IMR-90 (cell line): ENCODE measurements around the gene NSL1. TPM values are rescaled to one million over a fixed set of nuclear protein-coding genes. Genes with fewer than 3 reads are reported as not detected.

Experiments
- ATAC-seq: fragments of 200-7000 bp; cut with Tn5 transposase; 2 replicates; pipeline ENCODE4 v1.9.1; 2020; ENCODE audit warnings: low read depth, mild to moderate bottlenecking, moderate library complexity
- BruUV-seq: library from RNA; stranded (reverse); fragments of 400-500 nt; replicated peaks from 2 replicates; lab custom pipeline; 2021; lab: Mats Ljungman, UMichigan
- CTCF ChIA-PET: fragments of 300-600 bp; formaldehyde crosslinking; extraction: SDS; loops from one replicate; lab custom pipeline; 2021; ENCODE audit warnings: antibody characterized with exemption; lab: Yijun Ruan, JAX
- POLR2A ChIA-PET: fragments of 300-600 bp; sonication (Branson Sonifier 250); formaldehyde crosslinking; loops from one replicate; lab custom pipeline; 2022; ENCODE audit warnings: antibody characterized with exemption; ENCODE audit not compliant: unreplicated experiment; lab: Charles Lee
- DNase-seq: peaks from one replicate; pipeline ENCODE4 v3.0.0; 2013
- H2AFZ ChIP-seq: replicated peaks from 2 replicates; pipeline ENCODE3; 2013; ENCODE audit warnings: low read length, mild to moderate bottlenecking; ENCODE audit not compliant: poor library complexity
- H2AK5ac ChIP-seq: 2 replicates; pipeline ENCODE4 v1.6.1; 2013; ENCODE audit warnings: low read depth, low read length, inconsistent platforms
- H2AK9ac ChIP-seq: replicated peaks from 2 replicates; pipeline ENCODE3; 2013; ENCODE audit warnings: mild to moderate bottlenecking, low read depth, low read length, moderate library complexity; ENCODE audit not compliant: poor library complexity
- H2BK120ac ChIP-seq: 2 replicates; pipeline ENCODE4 v1.6.1; 2013; ENCODE audit warnings: low read depth, low read length, inconsistent platforms
- H2BK15ac ChIP-seq: 3 replicates; pipeline ENCODE4 v1.6.1; 2013; ENCODE audit warnings: low read depth, low read length, inconsistent platforms
- H2BK20ac ChIP-seq: 2 replicates; pipeline ENCODE4 v1.6.1; 2013; ENCODE audit warnings: low read depth, mild to moderate bottlenecking, inconsistent platforms, low read length, moderate library complexity
- H2BK5ac ChIP-seq: 2 replicates; pipeline ENCODE4 v1.6.1; 2013; ENCODE audit warnings: mild to moderate bottlenecking, low read depth, low read length, inconsistent platforms; ENCODE audit not compliant: poor library complexity, severe bottlenecking
- H3K14ac ChIP-seq: replicated peaks from 2 replicates; pipeline ENCODE4 v1.6.1; 2013; ENCODE audit warnings: low read depth, low read length, inconsistent platforms
- H3K18ac ChIP-seq: 2 replicates; pipeline ENCODE4 v1.6.1; 2013; ENCODE audit warnings: low read depth, low read length, control low read depth
- H3K23ac ChIP-seq: 2 replicates; pipeline ENCODE4 v1.6.1; 2013; ENCODE audit warnings: low read depth, low read length, inconsistent platforms
- H3K27ac ChIP-seq: 2 replicates; pipeline ENCODE4 v1.5.1; 2013; ENCODE audit warnings: mild to moderate bottlenecking, control low read depth, low read length; ENCODE audit not compliant: insufficient read depth
- H3K27me3 ChIP-seq: 2 replicates; pipeline ENCODE4 v1.6.1; 2013; ENCODE audit warnings: low read length; ENCODE audit not compliant: control insufficient read depth, insufficient read depth
- H3K36me3 ChIP-seq: 2 replicates; pipeline ENCODE4 v1.6.1; 2013; ENCODE audit warnings: low read length, mixed read lengths; ENCODE audit not compliant: control insufficient read depth, insufficient read depth
- H3K4ac ChIP-seq: 2 replicates; pipeline ENCODE4 v1.6.1; 2013; ENCODE audit warnings: low read depth, low read length, inconsistent platforms
- H3K4me1 ChIP-seq: 2 replicates; pipeline ENCODE4 v1.6.1; 2013; ENCODE audit warnings: low read length, mixed read lengths; ENCODE audit not compliant: control insufficient read depth, insufficient read depth
- H3K4me2 ChIP-seq: 2 replicates; pipeline ENCODE4 v1.6.1; 2013; ENCODE audit warnings: low read depth, mild to moderate bottlenecking, control low read depth, low read length, moderate library complexity
- H3K4me3 ChIP-seq: 2 replicates; pipeline ENCODE4 v1.5.1; 2013; ENCODE audit warnings: low read depth, mild to moderate bottlenecking, control low read depth, low read length, moderate library complexity; ENCODE audit not compliant: insufficient read depth
- H3K56ac ChIP-seq: 2 replicates; pipeline ENCODE4 v1.6.1; 2013; ENCODE audit warnings: low read length, inconsistent platforms; ENCODE audit not compliant: insufficient read depth; ENCODE audit errors: extremely low read depth
- H3K79me1 ChIP-seq, 2 experiments: 2 replicates each; pipeline ENCODE4 v1.6.1; 2013; ENCODE audit warnings: low read length in 2 of 2, inconsistent platforms in 1 of 2, low read depth in 1 of 2
- H3K9ac ChIP-seq: 2 replicates; pipeline ENCODE4 v1.6.1; 2013; ENCODE audit warnings: low read depth, low read length, control low read depth
- H3K9me1 ChIP-seq: 2 replicates; pipeline ENCODE4 v1.6.1; 2013; ENCODE audit warnings: low read length, inconsistent platforms; ENCODE audit not compliant: insufficient read depth
- H3K9me3 ChIP-seq: 2 replicates; pipeline ENCODE4 v1.6.1; 2013; ENCODE audit warnings: low read length; ENCODE audit not compliant: control insufficient read depth, insufficient read depth
- H4K20me1 ChIP-seq: 2 replicates; pipeline ENCODE4 v1.6.1; 2013; ENCODE audit warnings: low read length, inconsistent platforms; ENCODE audit not compliant: insufficient read depth
- H4K5ac ChIP-seq: 2 replicates; pipeline ENCODE4 v1.6.1; 2013; ENCODE audit warnings: mild to moderate bottlenecking, low read depth, low read length, control low read depth
- H4K8ac ChIP-seq, 2 experiments: 2 replicates each; pipeline ENCODE4 v1.6.1; 2013; ENCODE audit warnings: low read depth in 2 of 2, low read length in 2 of 2, control low read depth in 1 of 2, inconsistent platforms in 1 of 2
- H4K91ac ChIP-seq: 2 replicates; pipeline ENCODE4 v1.6.1; 2013; ENCODE audit warnings: low read depth, low read length, inconsistent platforms; ENCODE audit not compliant: insufficient read depth
- BHLHE40 ChIP-seq: fragments of 150-350 bp; IDR thresholded peaks from 2 replicates; pipeline ENCODE4 v1.6.1; 2016; ENCODE audit warnings: mild to moderate bottlenecking, low read depth, low read length
- CEBPB ChIP-seq: IDR thresholded peaks from 2 replicates; pipeline ENCODE4 v1.6.1; 2012; ENCODE audit warnings: low read depth, low read length, improper control_type of control experiment
- CHD1 ChIP-seq: IDR thresholded peaks from 2 replicates; pipeline ENCODE4 v1.6.1; 2012; ENCODE audit warnings: low read depth, low read length, improper control_type of control experiment
- CTCF ChIP-seq: conservative IDR thresholded peaks from 2 replicates; pipeline ENCODE4 v1.5.1; 2012; ENCODE audit warnings: mild to moderate bottlenecking, low read depth, low read length, improper control_type of control experiment
- FOS ChIP-seq: fragments of 150-350 bp; IDR thresholded peaks from 2 replicates; pipeline ENCODE4 v1.6.1; 2016; ENCODE audit warnings: low read depth, low read length
- MAFK ChIP-seq: IDR thresholded peaks from 2 replicates; pipeline ENCODE4 v1.6.1; 2012; ENCODE audit warnings: low read depth, low read length, improper control_type of control experiment
- MAZ ChIP-seq: IDR thresholded peaks from 2 replicates; pipeline ENCODE4 v1.6.1; 2012; ENCODE audit warnings: low read depth, mild to moderate bottlenecking, low read length, improper control_type of control experiment, moderate library complexity, borderline replicate concordance
- MXI1 ChIP-seq: IDR thresholded peaks from 2 replicates; pipeline ENCODE4 v1.6.1; 2012; ENCODE audit warnings: low read depth, mild to moderate bottlenecking, low read length, moderate library complexity, borderline replicate concordance
- NFE2L2 ChIP-seq: fragments of 150-350 bp; IDR thresholded peaks from 2 replicates; pipeline ENCODE4 v1.6.1; 2016; ENCODE audit warnings: low read depth, mild to moderate bottlenecking, low read length
- POLR2A ChIP-seq: IDR thresholded peaks from 2 replicates; pipeline ENCODE4 v1.6.1; 2012; ENCODE audit warnings: mild to moderate bottlenecking, low read depth, low read length
- RAD21 ChIP-seq: IDR thresholded peaks from 2 replicates; pipeline ENCODE4 v1.6.1; 2012; ENCODE audit warnings: low read length, improper control_type of control experiment
- RCOR1 ChIP-seq: IDR thresholded peaks from 2 replicates; pipeline ENCODE4 v1.6.1; 2012; ENCODE audit warnings: mild to moderate bottlenecking, low read length, improper control_type of control experiment; ENCODE audit not compliant: insufficient replicate concordance
- RFX5 ChIP-seq: IDR thresholded peaks from 2 replicates; pipeline ENCODE4 v1.8.0; 2012; ENCODE audit warnings: low read depth, mild to moderate bottlenecking, low read length, moderate library complexity
- SMC3 ChIP-seq: fragments of 150-350 bp; IDR thresholded peaks from 2 replicates; pipeline ENCODE4 v1.6.1; 2016; ENCODE audit warnings: low read depth, mild to moderate bottlenecking, antibody characterized with exemption, low read length, moderate library complexity
- USF2 ChIP-seq: fragments of 150-350 bp; IDR thresholded peaks from 2 replicates; pipeline ENCODE4 v1.6.1; 2017; ENCODE audit warnings: mild to moderate bottlenecking, antibody characterized with exemption, low read length, low read depth
- WGBS, 2 experiments: methylation state at CpG; one replicate each; pipeline versions ENCODE4 v1.1.5 to v1.1.7; 2013; ENCODE audit warnings: missing lambda C conversion rate in 2 of 2; ENCODE audit not compliant: insufficient read length in 1 of 2; ENCODE audit errors: extremely low coverage in 2 of 2; 5-methylcytosine and 5-hydroxymethylcytosine counted together
- dilution Hi-C: fragments of 300-500 bp; cut with HindIII; formaldehyde crosslinking; loops from one replicate; pipeline ENCODE4 v1.14.3; 2018; ENCODE audit warnings: low sequenced_read_pairs; ENCODE audit not compliant: unreplicated experiment
- in situ Hi-C: fragments of 300-500 bp; cut with MboI; formaldehyde crosslinking; loops from 3 replicates; pipeline ENCODE4 v1.14.3; 2019; ENCODE audit warnings: low sequenced_read_pairs, inconsistent platforms, mixed read lengths
- intact Hi-C: fragments of 100-400 bp; cut with micrococcal nuclease; formaldehyde crosslinking; loops from 2 replicates; pipeline ENCODE4 v1.10.0; 2022
- polyA plus RNA-seq, 3 experiments: library from polyadenylated mRNA; depleted of rRNA; stranded (reverse); fragments of >200 nt; gene quantifications; 2 replicates each; pipeline ENCODE4 v1.2.3, GENCODE V29; 2012; ENCODE audit warnings: low replicate concordance in 1 of 3
- total RNA-seq: library from RNA; depleted of rRNA; stranded (reverse); fragments of >200 nt; gene quantifications from 2 replicates; pipeline ENCODE4 v1.2.3, GENCODE V29; 2012
- TF ChIP-seq, protein P1 (sequence below): fragments of 150-350 bp; IDR thresholded peaks from 2 replicates; pipeline ENCODE4 v1.6.1; 2016; ENCODE audit warnings: low read depth, mild to moderate bottlenecking, low read length, moderate library complexity, borderline replicate concordance

Gene NSL1
- total and polyA plus RNA-seq, 2 of the 4 experiments (the other 2 are of a cell fraction), result 19.1 to 42.5 TPM

GRCh38 chr1:212684521-212685090 is 107.0 kb downstream of the NSL1 start:
- no peak overlapping the region for H2BK120ac ChIP-seq
- no peak overlapping the region for H3K4ac ChIP-seq
- no peak overlapping the region for H4K5ac ChIP-seq
- no peak for TF ChIP-seq NFE2L2
- TF ChIP-seq MAZ, result no peak
- no peak for TF ChIP-seq CHD1
- TF ChIP-seq BHLHE40, result no peak
- TF ChIP-seq USF2, result no peak
- TF ChIP-seq MXI1, result no peak
- TF ChIP-seq, protein P1, sequence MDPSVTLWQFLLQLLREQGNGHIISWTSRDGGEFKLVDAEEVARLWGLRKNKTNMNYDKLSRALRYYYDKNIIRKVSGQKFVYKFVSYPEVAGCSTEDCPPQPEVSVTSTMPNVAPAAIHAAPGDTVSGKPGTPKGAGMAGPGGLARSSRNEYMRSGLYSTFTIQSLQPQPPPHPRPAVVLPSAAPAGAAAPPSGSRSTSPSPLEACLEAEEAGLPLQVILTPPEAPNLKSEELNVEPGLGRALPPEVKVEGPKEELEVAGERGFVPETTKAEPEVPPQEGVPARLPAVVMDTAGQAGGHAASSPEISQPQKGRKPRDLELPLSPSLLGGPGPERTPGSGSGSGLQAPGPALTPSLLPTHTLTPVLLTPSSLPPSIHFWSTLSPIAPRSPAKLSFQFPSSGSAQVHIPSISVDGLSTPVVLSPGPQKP, result no peak
- TF ChIP-seq RFX5, result no peak
- TF ChIP-seq POLR2A, result no peak
- no peak for TF ChIP-seq RCOR1
- TF ChIP-seq CTCF, result no peak
- no peak for TF ChIP-seq FOS
- no peak for TF ChIP-seq CEBPB
- no peak for TF ChIP-seq SMC3
- TF ChIP-seq RAD21, result no peak
- TF ChIP-seq MAFK, result no peak
- no peaks in the 10 kb centered on the region for H3K36me3 ChIP-seq
- H4K91ac ChIP-seq, result no peak overlapping the region
- no peak for ATAC-seq
- no peak overlapping the region for H2AFZ ChIP-seq
- ChIA-PET CTCF (no interaction called here), POLR2A (no interaction called here)
- no peak overlapping the region for H3K4me2 ChIP-seq
- peaks cover 5% of the 10 kb centered on the region for H3K9me1 ChIP-seq
- no peaks in the 10 kb centered on the region for H3K27me3 ChIP-seq
- no peak overlapping the region for H3K23ac ChIP-seq
- no peak overlapping the region for H2AK5ac ChIP-seq
- no peak overlapping the region for H2BK15ac ChIP-seq
- H3K56ac ChIP-seq, result no peak overlapping the region
- no TSS peak for BruUV-seq
- H2BK20ac ChIP-seq, result no peak overlapping the region
- no peak overlapping the region for H3K14ac ChIP-seq
- no peak overlapping the region for H4K8ac ChIP-seq
- no peak overlapping the region for H3K9ac ChIP-seq
- H3K27ac ChIP-seq, result no peak overlapping the region
- H3K4me3 ChIP-seq, result no peak overlapping the region
- H3K4me1 ChIP-seq, result peaks cover 6% of the 10 kb centered on the region; the same call in 1 of the 2 replicates
- dilution Hi-C loops, result no loop called here
- H3K9me3 ChIP-seq, result no peaks in the 10 kb centered on the region
- no peaks in the 10 kb centered on the region for H4K20me1 ChIP-seq
- no peak overlapping the region for H2AK9ac ChIP-seq
- 83% methylated on average over 3 of the region's 11 CpGs; no CpG with 5 or more reads in 1 of the 2 experiments for WGBS, 2 experiments
- intact Hi-C loops, result no loop called here
- in situ Hi-C loops, result no loop called here
- no peaks in the 10 kb centered on the region for H3K79me1 ChIP-seq
- DNase-seq, result no peak
- H2BK5ac ChIP-seq, result no peak overlapping the region
- H3K18ac ChIP-seq, result no peak overlapping the region
